GM12878 (cell line): ENCODE results near the gene ABTB1.

Experiments used
- EP300 ChIP-seq, 2 experiments: fragments of 150-350 bp in 1 of 2; IDR thresholded peaks; 2 replicates each; pipeline ENCODE4 v1.6.1; 2011 to 2012; ENCODE audit warnings: low read depth in 2 of 2, low read length in 2 of 2, borderline replicate concordance in 1 of 2, improper control_type of control experiment in 1 of 2, inconsistent platforms in 1 of 2; ENCODE audit not compliant: control insufficient read depth in 1 of 2
- EZH2 ChIP-seq: IDR thresholded peaks from 2 replicates; pipeline ENCODE4 v1.6.1; 2012; ENCODE audit warnings: low read depth, mild to moderate bottlenecking, control low read depth, inconsistent platforms, low read length, borderline replicate concordance; ENCODE audit not compliant: control insufficient read depth
- HCFC1 ChIP-seq: fragments of 150-350 bp; IDR thresholded peaks from 2 replicates; pipeline ENCODE4 v1.6.1; 2014; ENCODE audit warnings: low read length
- HDGF ChIP-seq: fragments of 450-650 bp; IDR thresholded peaks from 2 replicates; pipeline ENCODE4 v1.6.1; 2016; ENCODE audit warnings: antibody characterized with exemption
- KDM1A ChIP-seq: fragments of 200-600 bp; sonication (generic); IDR thresholded peaks from 2 replicates; pipeline ENCODE4 v1.6.1; 2016; ENCODE audit warnings: borderline replicate concordance
- LARP7 ChIP-seq: fragments of 450-650 bp; IDR thresholded peaks from 2 replicates; pipeline ENCODE4 v1.6.1; 2017; ENCODE audit warnings: mild to moderate bottlenecking
- POLR2A ChIP-seq: IDR thresholded peaks from 2 replicates; pipeline ENCODE4 v1.6.1; 2011; ENCODE audit warnings: low read depth, mild to moderate bottlenecking, low read length
- STAT3 ChIP-seq: IDR thresholded peaks from 2 replicates; pipeline ENCODE4 v1.6.1; 2011; ENCODE audit warnings: low read depth, low read length, improper control_type of control experiment
- TF ChIP-seq, protein P1 (sequence below), 3 experiments: IDR thresholded peaks in 2 of 3; conservative IDR thresholded peaks in 1 of 3; 2 replicates each; pipeline ENCODE4 v1.5.1; 2011; ENCODE audit warnings: low read depth in 3 of 3, low read length in 3 of 3, mild to moderate bottlenecking in 3 of 3, control low read depth in 2 of 3, moderate library complexity in 2 of 3, inconsistent platforms in 1 of 3, mixed read lengths in 1 of 3; ENCODE audit not compliant: control insufficient read depth in 2 of 3, insufficient read depth in 1 of 3; ENCODE audit errors: extremely low read depth in 1 of 3
- TF ChIP-seq, protein P2 (sequence below): IDR thresholded peaks from 2 replicates; pipeline ENCODE4 v1.6.1; 2011; ENCODE audit warnings: mild to moderate bottlenecking, low read depth, low read length, moderate library complexity; ENCODE audit not compliant: insufficient replicate concordance

DNA sequence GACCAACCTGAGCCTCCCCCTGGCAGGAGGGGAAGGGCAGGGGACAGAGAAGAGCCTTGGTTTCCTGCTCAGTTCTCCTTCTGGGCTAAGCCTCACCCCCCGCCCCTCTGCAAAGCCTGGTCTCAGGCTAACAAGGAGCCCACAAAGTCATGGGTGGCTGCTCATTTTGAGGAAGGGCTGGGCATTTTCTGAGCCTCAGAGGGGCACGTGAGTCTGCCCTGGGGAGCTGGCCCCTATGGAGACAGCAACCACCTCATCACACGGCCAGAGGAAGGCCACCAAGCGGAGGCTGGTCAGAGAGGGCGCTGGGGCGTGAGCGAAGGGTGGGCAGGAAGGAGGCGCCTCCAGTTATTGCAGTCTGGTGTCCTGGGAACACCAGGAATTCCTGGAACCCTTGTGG lies 18.7 kb downstream of the ABTB1 start:
- TF ChIP-seq HDGF (no peak), HCFC1 (no peak), LARP7 (no peak), POLR2A (no peak), KDM1A (no peak), STAT3 (no peak), EP300 (IDR thresholded peaks at IDR 0.05; ENCODE audit: borderline replicate concordance in 1 of 2, control insufficient read depth in 1 of 2, low read depth in 2 of 2, low read length in 2 of 2) (no peak), EZH2 (no peak)
- TF ChIP-seq, protein P1, sequence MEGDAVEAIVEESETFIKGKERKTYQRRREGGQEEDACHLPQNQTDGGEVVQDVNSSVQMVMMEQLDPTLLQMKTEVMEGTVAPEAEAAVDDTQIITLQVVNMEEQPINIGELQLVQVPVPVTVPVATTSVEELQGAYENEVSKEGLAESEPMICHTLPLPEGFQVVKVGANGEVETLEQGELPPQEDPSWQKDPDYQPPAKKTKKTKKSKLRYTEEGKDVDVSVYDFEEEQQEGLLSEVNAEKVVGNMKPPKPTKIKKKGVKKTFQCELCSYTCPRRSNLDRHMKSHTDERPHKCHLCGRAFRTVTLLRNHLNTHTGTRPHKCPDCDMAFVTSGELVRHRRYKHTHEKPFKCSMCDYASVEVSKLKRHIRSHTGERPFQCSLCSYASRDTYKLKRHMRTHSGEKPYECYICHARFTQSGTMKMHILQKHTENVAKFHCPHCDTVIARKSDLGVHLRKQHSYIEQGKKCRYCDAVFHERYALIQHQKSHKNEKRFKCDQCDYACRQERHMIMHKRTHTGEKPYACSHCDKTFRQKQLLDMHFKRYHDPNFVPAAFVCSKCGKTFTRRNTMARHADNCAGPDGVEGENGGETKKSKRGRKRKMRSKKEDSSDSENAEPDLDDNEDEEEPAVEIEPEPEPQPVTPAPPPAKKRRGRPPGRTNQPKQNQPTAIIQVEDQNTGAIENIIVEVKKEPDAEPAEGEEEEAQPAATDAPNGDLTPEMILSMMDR (IDR thresholded peaks at IDR 0.05 in 2 of 3, conservative IDR thresholded peaks at IDR 0.05 in 1 of 3; ENCODE audit: control insufficient read depth in 2 of 3, extremely low read depth in 1 of 3, insufficient read depth in 1 of 3, low read depth in 3 of 3, low read length in 3 of 3): no peak
- TF ChIP-seq, protein P2, sequence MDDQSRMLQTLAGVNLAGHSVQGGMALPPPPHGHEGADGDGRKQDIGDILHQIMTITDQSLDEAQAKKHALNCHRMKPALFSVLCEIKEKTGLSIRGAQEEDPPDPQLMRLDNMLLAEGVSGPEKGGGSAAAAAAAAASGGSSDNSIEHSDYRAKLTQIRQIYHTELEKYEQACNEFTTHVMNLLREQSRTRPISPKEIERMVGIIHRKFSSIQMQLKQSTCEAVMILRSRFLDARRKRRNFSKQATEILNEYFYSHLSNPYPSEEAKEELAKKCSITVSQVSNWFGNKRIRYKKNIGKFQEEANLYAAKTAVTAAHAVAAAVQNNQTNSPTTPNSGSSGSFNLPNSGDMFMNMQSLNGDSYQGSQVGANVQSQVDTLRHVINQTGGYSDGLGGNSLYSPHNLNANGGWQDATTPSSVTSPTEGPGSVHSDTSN: no peak
